PFSK-1 (cell line): ENCODE results near the gene ADAM10.

ENCODE experiments used
- FOXP2 ChIP-seq: optimal IDR thresholded peaks from 2 replicates; pipeline ENCODE3; 2011; ENCODE audit warnings: borderline replicate concordance, control low read depth, inconsistent platforms; ENCODE audit not compliant: insufficient read depth; ENCODE audit errors: extremely low read length, extremely low read depth
- POLR2AphosphoS5 ChIP-seq: IDR thresholded peaks from 2 replicates; pipeline ENCODE4 v1.6.1; 2012; ENCODE audit warnings: low read depth, mild to moderate bottlenecking, control low read depth, low read length, moderate library complexity
- TF ChIP-seq, protein P1 (sequence below), 2 experiments: IDR thresholded peaks; 2 replicates each; pipeline versions ENCODE4 v1.6.1 to v1.8.0; 2011 to 2012; ENCODE audit warnings: low read depth in 2 of 2, low read length in 2 of 2, control low read depth in 1 of 2, inconsistent platforms in 1 of 2, mild to moderate bottlenecking in 1 of 2, moderate library complexity in 1 of 2; ENCODE audit not compliant: insufficient read depth in 1 of 2

DNA sequence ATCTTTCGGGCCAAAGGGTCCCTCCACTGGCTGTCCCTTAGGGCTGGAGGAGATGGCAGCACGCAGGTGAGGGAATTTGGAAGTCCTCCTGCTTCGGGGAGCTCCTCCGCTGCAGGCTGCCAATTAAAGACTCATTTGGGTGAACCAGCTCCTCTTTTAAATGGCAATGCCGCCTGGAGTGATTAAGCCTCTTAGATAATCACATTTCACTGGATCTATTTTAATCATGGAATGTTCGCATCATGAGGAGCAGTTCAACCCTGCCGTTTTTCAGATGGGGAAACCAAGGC lies 199.8 kb downstream of the ADAM10 start:
- TF ChIP-seq POLR2AphosphoS5 = no peak
- TF ChIP-seq FOXP2 = no peak
- TF ChIP-seq, protein P1, sequence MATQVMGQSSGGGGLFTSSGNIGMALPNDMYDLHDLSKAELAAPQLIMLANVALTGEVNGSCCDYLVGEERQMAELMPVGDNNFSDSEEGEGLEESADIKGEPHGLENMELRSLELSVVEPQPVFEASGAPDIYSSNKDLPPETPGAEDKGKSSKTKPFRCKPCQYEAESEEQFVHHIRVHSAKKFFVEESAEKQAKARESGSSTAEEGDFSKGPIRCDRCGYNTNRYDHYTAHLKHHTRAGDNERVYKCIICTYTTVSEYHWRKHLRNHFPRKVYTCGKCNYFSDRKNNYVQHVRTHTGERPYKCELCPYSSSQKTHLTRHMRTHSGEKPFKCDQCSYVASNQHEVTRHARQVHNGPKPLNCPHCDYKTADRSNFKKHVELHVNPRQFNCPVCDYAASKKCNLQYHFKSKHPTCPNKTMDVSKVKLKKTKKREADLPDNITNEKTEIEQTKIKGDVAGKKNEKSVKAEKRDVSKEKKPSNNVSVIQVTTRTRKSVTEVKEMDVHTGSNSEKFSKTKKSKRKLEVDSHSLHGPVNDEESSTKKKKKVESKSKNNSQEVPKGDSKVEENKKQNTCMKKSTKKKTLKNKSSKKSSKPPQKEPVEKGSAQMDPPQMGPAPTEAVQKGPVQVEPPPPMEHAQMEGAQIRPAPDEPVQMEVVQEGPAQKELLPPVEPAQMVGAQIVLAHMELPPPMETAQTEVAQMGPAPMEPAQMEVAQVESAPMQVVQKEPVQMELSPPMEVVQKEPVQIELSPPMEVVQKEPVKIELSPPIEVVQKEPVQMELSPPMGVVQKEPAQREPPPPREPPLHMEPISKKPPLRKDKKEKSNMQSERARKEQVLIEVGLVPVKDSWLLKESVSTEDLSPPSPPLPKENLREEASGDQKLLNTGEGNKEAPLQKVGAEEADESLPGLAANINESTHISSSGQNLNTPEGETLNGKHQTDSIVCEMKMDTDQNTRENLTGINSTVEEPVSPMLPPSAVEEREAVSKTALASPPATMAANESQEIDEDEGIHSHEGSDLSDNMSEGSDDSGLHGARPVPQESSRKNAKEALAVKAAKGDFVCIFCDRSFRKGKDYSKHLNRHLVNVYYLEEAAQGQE (IDR thresholded peaks at IDR 0.05; ENCODE audit: insufficient read depth in 1 of 2, low read depth in 2 of 2, low read length in 2 of 2) = no peak
